ENCODE results near the gene CPNE5. TPM values are rescaled to one million over a fixed set of nuclear protein-coding genes. Genes with fewer than 3 reads are reported as not detected.

CPNE5 gene
- total and polyA plus RNA-seq, 9 of the 15 experiments (the other 6 are each of a cell fraction or from before 2014, with no cell fraction given) = 0.14 to 1.0 (median 0.46) TPM; not detected in 2

DNA sequence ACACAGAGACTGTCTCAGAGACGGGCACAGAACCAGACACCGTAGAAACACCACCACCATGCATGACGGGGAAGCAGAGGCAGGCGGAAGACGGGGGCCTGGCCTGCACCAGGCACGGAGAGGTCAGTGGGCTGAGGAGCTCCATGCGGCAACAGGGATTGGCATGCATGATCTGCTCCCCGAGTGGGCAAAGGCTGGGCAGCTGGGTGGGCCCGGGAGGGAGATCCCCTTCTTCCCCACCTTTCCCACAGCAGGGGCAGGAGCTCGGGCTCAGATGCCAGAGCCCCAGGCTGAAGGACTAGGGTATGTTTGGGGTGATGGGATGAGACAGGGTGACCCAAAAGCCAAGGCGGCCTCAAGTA lies 98.4 kb downstream of the CPNE5 start (continued):
- TF ChIP-seq, protein P1, sequence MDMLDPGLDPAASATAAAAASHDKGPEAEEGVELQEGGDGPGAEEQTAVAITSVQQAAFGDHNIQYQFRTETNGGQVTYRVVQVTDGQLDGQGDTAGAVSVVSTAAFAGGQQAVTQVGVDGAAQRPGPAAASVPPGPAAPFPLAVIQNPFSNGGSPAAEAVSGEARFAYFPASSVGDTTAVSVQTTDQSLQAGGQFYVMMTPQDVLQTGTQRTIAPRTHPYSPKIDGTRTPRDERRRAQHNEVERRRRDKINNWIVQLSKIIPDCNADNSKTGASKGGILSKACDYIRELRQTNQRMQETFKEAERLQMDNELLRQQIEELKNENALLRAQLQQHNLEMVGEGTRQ (CRISPR knock-in tag; IDR thresholded peaks at IDR 0.05) = no peak
- TF ChIP-seq PURB (CRISPR knock-in tag; IDR thresholded peaks at IDR 0.05; ENCODE audit: low read depth) = no peak
- TF ChIP-seq TFAM (CRISPR knock-in tag; conservative IDR thresholded peaks at IDR 0.05) = no peak
- TF ChIP-seq ERF (CRISPR knock-in tag; IDR thresholded peaks at IDR 0.05) = no peak
- TF ChIP-seq PBX2 (CRISPR knock-in tag; IDR thresholded peaks at IDR 0.05; ENCODE audit: low read depth) = no peak
- TF ChIP-seq PBX2 (tag; conservative IDR thresholded peaks at IDR 0.05; ENCODE audit: low read depth) = no peak
- no peak for TF ChIP-seq HDAC1 (IDR thresholded peaks at IDR 0.05)
- TF ChIP-seq SNRNP70 (optimal IDR thresholded peaks at IDR 0.05; ENCODE audit: low read depth, low read length) = no peak
- no peak for TF ChIP-seq SIN3A (IDR thresholded peaks at IDR 0.05; ENCODE audit: borderline replicate concordance in 2 of 2, control insufficient read depth in 1 of 2, low read depth in 2 of 2, low read length in 2 of 2)
- TF ChIP-seq NRF1 (conservative IDR thresholded peaks at IDR 0.05 in 1 of 2, IDR thresholded peaks at IDR 0.05 in 1 of 2) = no peak
- TF ChIP-seq, protein P2, sequence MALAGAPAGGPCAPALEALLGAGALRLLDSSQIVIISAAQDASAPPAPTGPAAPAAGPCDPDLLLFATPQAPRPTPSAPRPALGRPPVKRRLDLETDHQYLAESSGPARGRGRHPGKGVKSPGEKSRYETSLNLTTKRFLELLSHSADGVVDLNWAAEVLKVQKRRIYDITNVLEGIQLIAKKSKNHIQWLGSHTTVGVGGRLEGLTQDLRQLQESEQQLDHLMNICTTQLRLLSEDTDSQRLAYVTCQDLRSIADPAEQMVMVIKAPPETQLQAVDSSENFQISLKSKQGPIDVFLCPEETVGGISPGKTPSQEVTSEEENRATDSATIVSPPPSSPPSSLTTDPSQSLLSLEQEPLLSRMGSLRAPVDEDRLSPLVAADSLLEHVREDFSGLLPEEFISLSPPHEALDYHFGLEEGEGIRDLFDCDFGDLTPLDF (CRISPR knock-in tag; IDR thresholded peaks at IDR 0.05) = no peak
- no peak for TF ChIP-seq ZNF3 (CRISPR knock-in tag; IDR thresholded peaks at IDR 0.05)
- TF ChIP-seq HNRNPK (IDR thresholded peaks at IDR 0.05; ENCODE audit: low read depth, low read length, poor library complexity, severe bottlenecking) = no peak
- no peak for TF ChIP-seq ZZZ3 (IDR thresholded peaks at IDR 0.05)
